Measurements from ENCODE around the gene SPATS2. TPM values are rescaled to one million over a fixed set of nuclear protein-coding genes. Genes with fewer than 3 reads are reported as not detected.

The SPATS2 gene
- total and polyA plus RNA-seq, 7 donors: 6.9 to 32.1 (median 11.7) TPM

DNA sequence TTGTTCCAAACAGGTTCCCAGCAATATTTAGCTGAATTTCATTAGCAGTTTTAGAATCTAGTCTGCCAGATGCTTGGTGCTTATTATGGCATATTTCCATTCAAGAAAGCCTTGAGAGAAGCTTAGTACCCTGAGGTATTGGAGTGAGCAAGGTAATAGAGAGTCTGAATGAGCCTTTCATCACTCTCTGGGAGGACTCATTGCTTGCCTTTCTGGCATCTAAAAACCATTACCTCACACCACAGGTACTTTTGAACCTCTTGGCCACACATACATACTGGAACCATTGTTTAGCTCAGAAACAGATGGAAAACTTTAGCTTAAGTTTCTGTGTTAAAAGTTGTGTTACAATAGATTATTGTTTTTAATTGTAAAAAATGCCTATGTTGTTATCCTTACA, 144.1 kb downstream of the SPATS2 start:
- Histone ChIP-seq H3K9me3 (no peaks in the 10 kb centered on the region), H3K27me3 (no peaks in the 10 kb centered on the region), H3K27ac (no peak overlapping the region), H3K4me3 (no peak overlapping the region), H3K36me3 (no peaks in the 10 kb centered on the region), H3K4me1 (peaks cover 0 to 4% (median 0%) of the 10 kb centered on the region in 4 donors)
- intact Hi-C loops (cut with DNase I): loop anchor here (5.0 kb wide), 1 partner anchor 224 kb away; no protein-coding TSS in a partner anchor
- TF ChIP-seq POLR2A (IDR thresholded peaks at IDR 0.05): no peak
- TF ChIP-seq, protein P1, sequence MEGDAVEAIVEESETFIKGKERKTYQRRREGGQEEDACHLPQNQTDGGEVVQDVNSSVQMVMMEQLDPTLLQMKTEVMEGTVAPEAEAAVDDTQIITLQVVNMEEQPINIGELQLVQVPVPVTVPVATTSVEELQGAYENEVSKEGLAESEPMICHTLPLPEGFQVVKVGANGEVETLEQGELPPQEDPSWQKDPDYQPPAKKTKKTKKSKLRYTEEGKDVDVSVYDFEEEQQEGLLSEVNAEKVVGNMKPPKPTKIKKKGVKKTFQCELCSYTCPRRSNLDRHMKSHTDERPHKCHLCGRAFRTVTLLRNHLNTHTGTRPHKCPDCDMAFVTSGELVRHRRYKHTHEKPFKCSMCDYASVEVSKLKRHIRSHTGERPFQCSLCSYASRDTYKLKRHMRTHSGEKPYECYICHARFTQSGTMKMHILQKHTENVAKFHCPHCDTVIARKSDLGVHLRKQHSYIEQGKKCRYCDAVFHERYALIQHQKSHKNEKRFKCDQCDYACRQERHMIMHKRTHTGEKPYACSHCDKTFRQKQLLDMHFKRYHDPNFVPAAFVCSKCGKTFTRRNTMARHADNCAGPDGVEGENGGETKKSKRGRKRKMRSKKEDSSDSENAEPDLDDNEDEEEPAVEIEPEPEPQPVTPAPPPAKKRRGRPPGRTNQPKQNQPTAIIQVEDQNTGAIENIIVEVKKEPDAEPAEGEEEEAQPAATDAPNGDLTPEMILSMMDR (IDR thresholded peaks at IDR 0.05): no peak
- no peak for TF ChIP-seq POLR2AphosphoS5 (IDR thresholded peaks at IDR 0.05)
- no peak for TF ChIP-seq EP300 (IDR thresholded peaks at IDR 0.05)
- DNase-seq: no peak

DNA sequence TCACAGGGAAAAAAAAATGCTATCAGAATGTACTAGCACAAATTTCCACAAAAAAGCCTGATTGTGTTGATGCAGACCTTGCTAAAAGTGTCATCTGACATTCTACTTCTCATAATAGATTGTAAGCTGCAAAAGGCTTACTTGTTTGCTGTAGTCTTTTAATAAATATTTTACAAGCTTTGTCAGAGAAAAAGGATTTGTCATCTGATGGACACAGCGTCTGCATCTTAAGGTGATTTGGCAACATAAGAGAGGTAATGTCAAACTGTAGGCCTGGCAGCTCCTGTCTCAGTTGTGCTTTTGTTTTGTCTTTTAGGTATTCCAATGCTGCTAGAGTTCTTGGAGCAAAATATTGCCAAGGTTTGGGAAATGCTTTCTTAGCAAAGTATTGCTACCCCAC, 145.3 kb downstream of the SPATS2 start:
- no peaks in the 10 kb centered on the region for H3K27me3 ChIP-seq
- WGBS, 2 donors: 85 to 92% methylated on average over 1 of the region's 1 CpG
- DNase-seq: no peak
- TF ChIP-seq EP300 (IDR thresholded peaks at IDR 0.05) (no peak), POLR2AphosphoS5 (IDR thresholded peaks at IDR 0.05) (no peak), POLR2A (IDR thresholded peaks at IDR 0.05) (no peak)
- TF ChIP-seq, protein P1 (IDR thresholded peaks at IDR 0.05): no peak
- H3K27ac ChIP-seq: no peak overlapping the region
- intact Hi-C loops (cut with DNase I): loop anchor here (5.0 kb wide), 1 partner anchor 225 kb away; no protein-coding TSS in a partner anchor
- H3K4me3 ChIP-seq: no peak overlapping the region
- no peaks in the 10 kb centered on the region for H3K9me3 ChIP-seq
- H3K36me3 ChIP-seq: no peaks in the 10 kb centered on the region
- peaks cover 0 to 4% (median 0%) of the 10 kb centered on the region in 4 donors for H3K4me1 ChIP-seq

DNA sequence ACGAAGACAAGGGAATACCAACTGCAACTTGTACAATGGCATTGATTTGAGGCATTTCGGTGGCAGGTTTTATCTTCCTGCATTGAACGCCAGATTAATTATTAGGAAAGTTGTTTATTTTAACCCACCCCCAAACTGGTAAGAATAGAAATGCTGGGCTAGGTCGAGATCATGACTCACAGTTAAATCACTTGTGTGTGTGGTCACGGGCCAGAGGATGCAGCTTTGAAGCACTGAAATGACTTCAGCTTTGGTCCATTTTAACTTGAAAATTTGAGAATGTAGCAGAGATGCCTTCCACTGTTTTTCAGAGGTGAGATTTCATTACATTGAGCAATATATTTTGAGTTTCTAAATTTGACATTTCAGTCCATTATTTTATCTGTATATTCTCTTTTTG, 148.0 kb downstream of the SPATS2 start:
- H3K36me3 ChIP-seq: no peaks in the 10 kb centered on the region
- TF ChIP-seq, protein P1 (IDR thresholded peaks at IDR 0.05): no peak
- H3K27me3 ChIP-seq: no peaks in the 10 kb centered on the region
- no peaks in the 10 kb centered on the region for H3K9me3 ChIP-seq
- H3K4me3 ChIP-seq: no peak overlapping the region
- DNase-seq: no peak
- H3K4me1 ChIP-seq: peaks cover 0 to 4% (median 0%) of the 10 kb centered on the region in 4 donors
- no peak overlapping the region for H3K27ac ChIP-seq
- intact Hi-C loops (cut with DNase I): loop anchor here (2.0 kb wide), 1 partner anchor 156 kb away; no protein-coding TSS in a partner anchor
- WGBS, 2 donors: 88 to 89% methylated on average over 5 of the region's 5 CpGs

- Histone ChIP-seq H3K36me3 (peaks cover 0 to 13% (median 7%) of the 10 kb centered on the region in 4 donors), H3K4me1 (no peaks in the 10 kb centered on the region), H3K4me3 (no peak overlapping the region), H3K27ac (no peak overlapping the region), H3K27me3 (no peaks in the 10 kb centered on the region), H3K9me3 (no peaks in the 10 kb centered on the region)
- intact Hi-C loops (cut with DNase I): no loop called here
- no peak for DNase-seq
- TF ChIP-seq POLR2A (IDR thresholded peaks at IDR 0.05) (no peak), EP300 (IDR thresholded peaks at IDR 0.05) (no peak), POLR2AphosphoS5 (IDR thresholded peaks at IDR 0.05) (no peak)
- TF ChIP-seq, protein P1 (IDR thresholded peaks at IDR 0.05): no peak
- 85 to 89% methylated on average over 2 of the region's 2 CpGs for WGBS, 2 donors
Measured at GRCh38 chr12:49518914-49519573, 151.8 kb downstream of the SPATS2 start.

DNA sequence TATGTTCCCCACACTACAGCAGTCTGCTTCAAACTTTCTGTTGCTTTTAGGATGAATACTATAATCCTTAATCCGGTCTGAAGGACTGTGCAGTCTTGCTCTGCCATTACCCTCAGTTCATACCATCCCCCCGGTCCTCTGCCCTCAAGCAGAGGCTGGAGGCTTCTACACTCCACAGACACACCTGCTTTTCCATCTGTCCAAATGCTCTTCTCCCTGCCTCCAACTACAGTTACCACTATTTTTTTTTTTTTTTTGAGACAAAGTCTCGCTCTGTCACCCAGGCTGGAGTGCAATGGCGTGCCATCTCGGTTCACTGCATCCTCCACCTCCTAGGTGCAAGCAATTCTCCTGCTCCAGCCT, 152.3 kb downstream of the SPATS2 start:
- TF ChIP-seq POLR2AphosphoS5 (IDR thresholded peaks at IDR 0.05): no peak
- TF ChIP-seq, protein P1 (IDR thresholded peaks at IDR 0.05): no peak
- TF ChIP-seq POLR2A (IDR thresholded peaks at IDR 0.05): no peak
- TF ChIP-seq EP300 (IDR thresholded peaks at IDR 0.05): no peak
- H3K36me3 ChIP-seq: peaks cover 0 to 17% (median 8%) of the 10 kb centered on the region in 4 donors
- no peak overlapping the region for H3K4me3 ChIP-seq
- no peaks in the 10 kb centered on the region for H3K4me1 ChIP-seq
- H3K9me3 ChIP-seq: no peaks in the 10 kb centered on the region
- DNase-seq: no peak
- WGBS, 2 donors: 97 to 98% methylated on average over 5 of the region's 5 CpGs
- intact Hi-C loops (cut with DNase I): no loop called here
- no peaks in the 10 kb centered on the region for H3K27me3 ChIP-seq
- H3K27ac ChIP-seq: no peak overlapping the region

Measured in sigmoid colon (tissue), 7 donors.